PC-9 (cell line): ENCODE measurements around the gene ADAMTSL5. TPM values are rescaled to one million over a fixed set of nuclear protein-coding genes. Genes with fewer than 3 reads are reported as not detected.

Experiments
- BruUV-seq: library from RNA; stranded (reverse); fragments of 400-500 nt; replicated peaks from 2 replicates; lab custom pipeline; 2021; lab: Mats Ljungman, UMichigan
- CTCF ChIA-PET: fragments of 300-600 bp; sonication (Branson Sonifier 250); formaldehyde crosslinking; loops from one replicate; lab custom pipeline; 2022; ENCODE audit warnings: antibody characterized with exemption; lab: Charles Lee
- POLR2A ChIA-PET: fragments of 300-600 bp; sonication (Branson Sonifier 250); formaldehyde crosslinking; loops from one replicate; lab custom pipeline; 2022; ENCODE audit warnings: antibody characterized with exemption; ENCODE audit not compliant: unreplicated experiment; lab: Charles Lee
- DNase-seq, 2 experiments: peaks; one replicate each; pipeline versions ENCODE4 v3.0.0 to v3.0.0-alpha.2; 2015 to 2022; ENCODE audit warnings: mixed read lengths in 1 of 2
- H2AFZ ChIP-seq: fragments of 200-600 bp; sonication (generic); 2 replicates; pipeline ENCODE4 v1.8.1; 2017; ENCODE audit warnings: antibody characterized with exemption
- H3F3A ChIP-seq: fragments of 200-600 bp; sonication (generic); 2 replicates; pipeline ENCODE4 v1.8.1; 2017; ENCODE audit warnings: antibody characterized with exemption, mild to moderate bottlenecking, low read depth; ENCODE audit not compliant: insufficient read depth
- H3K27ac ChIP-seq: fragments of 200-600 bp; sonication (generic); 2 replicates; pipeline ENCODE4 v1.6.1; 2016; ENCODE audit warnings: mixed run types
- H3K27me3 ChIP-seq: fragments of 200-600 bp; sonication (generic); 2 replicates; pipeline ENCODE4 v1.6.1; 2016; ENCODE audit warnings: low read depth, mixed run types; ENCODE audit not compliant: insufficient read depth
- H3K36me3 ChIP-seq: fragments of 200-600 bp; sonication (generic); 2 replicates; pipeline ENCODE4 v1.6.1; 2016; ENCODE audit warnings: low read depth, mixed run types
- H3K4me1 ChIP-seq: fragments of 200-600 bp; sonication (generic); replicated peaks from 2 replicates; pipeline ENCODE4 v1.6.1; 2016; ENCODE audit warnings: mixed run types; ENCODE audit not compliant: insufficient read depth
- H3K4me2 ChIP-seq: fragments of 200-600 bp; sonication (generic); 2 replicates; pipeline ENCODE4 v1.6.1; 2017; ENCODE audit warnings: mixed run types
- H3K4me3 ChIP-seq: fragments of 200-600 bp; sonication (generic); 2 replicates; pipeline ENCODE4 v1.6.1; 2016; ENCODE audit warnings: mixed run types
- H3K79me2 ChIP-seq: fragments of 200-600 bp; sonication (generic); 2 replicates; pipeline ENCODE4 v1.6.1; 2017; ENCODE audit warnings: low read depth, mixed run types
- H3K9me2 ChIP-seq: fragments of 200-600 bp; sonication (generic); 2 replicates; pipeline ENCODE4 v1.8.1; 2017; ENCODE audit warnings: mild to moderate bottlenecking; ENCODE audit not compliant: insufficient read depth
- H3K9me3 ChIP-seq: fragments of 200-600 bp; sonication (generic); 2 replicates; pipeline ENCODE4 v1.8.1; 2016; ENCODE audit warnings: low read depth; ENCODE audit not compliant: insufficient read depth
- H4K20me1 ChIP-seq: fragments of 200-600 bp; sonication (generic); 2 replicates; pipeline ENCODE4 v1.8.1; 2017; ENCODE audit not compliant: insufficient read depth
- CTCF ChIP-seq: fragments of 200-600 bp; sonication (generic); conservative IDR thresholded peaks from 2 replicates; pipeline ENCODE4 v1.6.1; 2017; ENCODE audit warnings: mixed run types, antibody characterized with exemption, mild to moderate bottlenecking, moderate library complexity
- EZH2 ChIP-seq: fragments of 200-600 bp; sonication (generic); IDR thresholded peaks from 2 replicates; pipeline ENCODE4 v1.8.0; 2017; ENCODE audit warnings: antibody characterized with exemption, low read depth
- intact Hi-C: fragments of 100-400 bp; cut with micrococcal nuclease; formaldehyde crosslinking; loops from one replicate; pipeline ENCODE4 v1.10.0; 2022; ENCODE audit not compliant: unreplicated experiment
- total RNA-seq: library from RNA; stranded (reverse); gene quantifications from 2 replicates; pipeline ENCODE4 v1.2.3, GENCODE V29; 2021

ADAMTSL5 gene
- total RNA-seq, 1 experiment from 2014 or later, result 13.6 TPM

- Histone ChIP-seq H3K4me2 (no peak overlapping the region), H3K27ac (no peak overlapping the region), H3K9me2 (no peaks in the 10 kb centered on the region), H3K27me3 (no peaks in the 10 kb centered on the region), H3K79me2 (peaks cover 11% of the 10 kb centered on the region), H2AFZ (no peak overlapping the region), H3F3A (peaks cover 7% of the 10 kb centered on the region; the same call in 1 of the 2 replicates), H3K4me3 (no peak overlapping the region), H4K20me1 (no peaks in the 10 kb centered on the region), H3K9me3 (no peaks in the 10 kb centered on the region), H3K4me1 (peaks cover 7% of the 10 kb centered on the region), H3K36me3 (no peaks in the 10 kb centered on the region)
- intact Hi-C loops, result no loop called here
- BruUV-seq, result no TSS peak
- ChIA-PET CTCF (no interaction called here), POLR2A (no interaction called here)
- no peak for TF ChIP-seq CTCF
- no peak for TF ChIP-seq EZH2
- DNase-seq, result no peak
Measured at GRCh38 chr19:1487576-1488281, 25.1 kb downstream of the ADAMTSL5 start.

- peaks cover under 1% of the 10 kb centered on the region; the same call in 1 of the 2 replicates for H3K4me1 ChIP-seq
- no peaks in the 10 kb centered on the region for H3K9me2 ChIP-seq
- H3K4me3 ChIP-seq, result no peak overlapping the region
- BruUV-seq, result no TSS peak
- H3K27ac ChIP-seq, result no peak overlapping the region
- no peak for DNase-seq
- peaks cover 6% of the 10 kb centered on the region for H3K79me2 ChIP-seq
- ChIA-PET POLR2A (no interaction called here), CTCF (no interaction called here)
- no peaks in the 10 kb centered on the region for H3K36me3 ChIP-seq
- H2AFZ ChIP-seq, result no peak overlapping the region
- H4K20me1 ChIP-seq, result no peaks in the 10 kb centered on the region
- no peaks in the 10 kb centered on the region for H3K27me3 ChIP-seq
- no peak overlapping the region for H3K4me2 ChIP-seq
- peaks cover 7% of the 10 kb centered on the region; the same call in 1 of the 2 replicates for H3F3A ChIP-seq
- TF ChIP-seq CTCF, result no peak
- intact Hi-C loops, result no loop called here
- no peaks in the 10 kb centered on the region for H3K9me3 ChIP-seq
Measured at GRCh38 chr19:1486720-1487575, 25.9 kb downstream of the ADAMTSL5 start.

GRCh38 chr19:1483979-1484428 lies 28.8 kb downstream of the ADAMTSL5 start:
- POLR2A ChIA-PET, result no interaction called here
- Histone ChIP-seq H3K27me3 (no peaks in the 10 kb centered on the region), H3K4me2 (no peak overlapping the region), H3K4me3 (no peak overlapping the region), H3K9me2 (no peaks in the 10 kb centered on the region), H4K20me1 (no peaks in the 10 kb centered on the region), H3K27ac (no peak overlapping the region), H3F3A (peaks cover 7% of the 10 kb centered on the region; the same call in 1 of the 2 replicates), H3K79me2 (no peaks in the 10 kb centered on the region), H3K9me3 (no peaks in the 10 kb centered on the region), H3K4me1 (no peaks in the 10 kb centered on the region), H2AFZ (no peak overlapping the region), H3K36me3 (no peaks in the 10 kb centered on the region)
- intact Hi-C loops, result no loop called here
- no peak for DNase-seq
- no TSS peak for BruUV-seq
- CTCF ChIA-PET, result no interaction called here
- TF ChIP-seq CTCF, result no peak
- no peak for TF ChIP-seq EZH2
